Thyroid gland (tissue), 4 donors: Measurements from ENCODE around the gene NAT8. TPM values are rescaled to one million over a fixed set of nuclear protein-coding genes. Genes with fewer than 3 reads are reported as not detected.
"Not testable (repeated sequence)": the region's sequence is repeated elsewhere in the genome, so short reads cannot be mapped to it uniquely, and the experiment has no call there.

Experiments
- DNase-seq, 2 donors: peaks; one replicate each; pipeline ENCODE4 v3.0.0-alpha.2; 2019
- H3K27ac ChIP-seq, 3 donors: fragments of 200-600 bp; sonication (generic); 1 replicate in 2 of 3; 2 replicates in 1 of 3; pipeline ENCODE4 v1.5.1; 2016 to 2019; ENCODE audit warnings: mild to moderate bottlenecking in 1 of 3, moderate library complexity in 1 of 3
- H3K27me3 ChIP-seq: fragments of 200-600 bp; sonication (generic); one replicate; pipeline ENCODE4 v1.5.1; 2019
- H3K36me3 ChIP-seq, 2 donors: fragments of 200-600 bp; sonication (generic); one replicate each; pipeline ENCODE4 v1.5.1; 2016 to 2019
- H3K4me1 ChIP-seq, 2 donors: fragments of 200-600 bp; sonication (generic); one replicate each; pipeline ENCODE4 v1.5.1; 2017 to 2019
- H3K4me3 ChIP-seq, 3 donors: fragments of 200-600 bp; sonication (generic); replicated peaks in 1 of 3; 1 replicate in 2 of 3; 2 replicates in 1 of 3; pipeline ENCODE4 v1.5.1; 2016; ENCODE audit warnings: mild to moderate bottlenecking in 1 of 3
- H3K9me3 ChIP-seq: fragments of 200-600 bp; sonication (generic); one replicate; pipeline ENCODE4 v1.5.1; 2017
- POLR2A ChIP-seq, 2 donors: fragments of 450-650 bp; IDR thresholded peaks; one replicate each; pipeline ENCODE4 v1.6.1; 2017; ENCODE audit warnings: antibody characterized with exemption in 2 of 2, mild to moderate bottlenecking in 2 of 2, moderate library complexity in 1 of 2
- WGBS, 2 donors: methylation state at CpG; one replicate each; pipeline ENCODE4 v1.1.5; 2017; 5-methylcytosine and 5-hydroxymethylcytosine counted together
- intact Hi-C: fragments of 100-400 bp; cut with DNase I; formaldehyde crosslinking; loops from one replicate; pipeline ENCODE4 v1.15.1; 2023
- total RNA-seq, 4 donors: library from RNA; depleted of rRNA; stranded (reverse); fragments of >200 nt; gene quantifications; one replicate each; pipeline ENCODE4 v1.2.3, GENCODE V29; 2016
- TF ChIP-seq, protein P1 (sequence below), 6 experiments: fragments of 200-600 bp in 3 of 6; fragments of 450-650 bp in 3 of 6; sonication (generic) in 3 of 6; IDR thresholded peaks; one replicate each; pipeline ENCODE4 v1.5.1; 2016 to 2019; ENCODE audit warnings: antibody characterized with exemption in 6 of 6, mild to moderate bottlenecking in 2 of 6, inconsistent platforms in 1 of 6, moderate library complexity in 1 of 6

The NAT8 gene
- total RNA-seq, 4 donors from 2014 or later, result not detected

DNA sequence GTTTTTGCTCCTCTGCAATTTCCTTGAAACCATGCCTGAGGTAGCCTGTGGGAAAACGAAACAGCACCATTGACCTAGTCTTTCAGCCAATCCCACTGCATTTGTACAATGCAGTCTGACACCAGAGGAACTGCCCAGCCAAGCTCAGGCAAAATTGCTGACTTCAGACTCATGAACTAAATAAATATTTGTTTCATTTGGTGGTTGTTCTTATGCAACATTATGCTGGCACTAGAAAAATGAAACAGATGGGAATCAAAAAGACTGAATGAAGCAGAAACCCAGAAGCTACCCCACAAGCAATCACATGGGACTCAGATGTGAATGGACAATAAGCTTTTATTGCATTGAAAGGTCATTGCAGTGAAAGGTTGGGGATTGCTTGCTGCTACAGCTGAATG lies 1.7 kb downstream of the NAT8 start:
- Histone ChIP-seq H3K9me3 (no peaks in the 10 kb centered on the region), H3K27me3 (no peaks in the 10 kb centered on the region), H3K4me1 (no peaks in the 10 kb centered on the region), H3K27ac (no peak overlapping the region), H3K4me3 (no peak overlapping the region), H3K36me3 (no peaks in the 10 kb centered on the region)
- 71 to 91% methylated on average over 1 of the region's 1 CpG for WGBS, 2 donors
- no peak for DNase-seq
- intact Hi-C loops, result no loop called here
- TF ChIP-seq POLR2A (IDR thresholded peaks at IDR 0.05), result no peak
- TF ChIP-seq, protein P1, sequence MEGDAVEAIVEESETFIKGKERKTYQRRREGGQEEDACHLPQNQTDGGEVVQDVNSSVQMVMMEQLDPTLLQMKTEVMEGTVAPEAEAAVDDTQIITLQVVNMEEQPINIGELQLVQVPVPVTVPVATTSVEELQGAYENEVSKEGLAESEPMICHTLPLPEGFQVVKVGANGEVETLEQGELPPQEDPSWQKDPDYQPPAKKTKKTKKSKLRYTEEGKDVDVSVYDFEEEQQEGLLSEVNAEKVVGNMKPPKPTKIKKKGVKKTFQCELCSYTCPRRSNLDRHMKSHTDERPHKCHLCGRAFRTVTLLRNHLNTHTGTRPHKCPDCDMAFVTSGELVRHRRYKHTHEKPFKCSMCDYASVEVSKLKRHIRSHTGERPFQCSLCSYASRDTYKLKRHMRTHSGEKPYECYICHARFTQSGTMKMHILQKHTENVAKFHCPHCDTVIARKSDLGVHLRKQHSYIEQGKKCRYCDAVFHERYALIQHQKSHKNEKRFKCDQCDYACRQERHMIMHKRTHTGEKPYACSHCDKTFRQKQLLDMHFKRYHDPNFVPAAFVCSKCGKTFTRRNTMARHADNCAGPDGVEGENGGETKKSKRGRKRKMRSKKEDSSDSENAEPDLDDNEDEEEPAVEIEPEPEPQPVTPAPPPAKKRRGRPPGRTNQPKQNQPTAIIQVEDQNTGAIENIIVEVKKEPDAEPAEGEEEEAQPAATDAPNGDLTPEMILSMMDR (IDR thresholded peaks at IDR 0.05), result no peak

DNA sequence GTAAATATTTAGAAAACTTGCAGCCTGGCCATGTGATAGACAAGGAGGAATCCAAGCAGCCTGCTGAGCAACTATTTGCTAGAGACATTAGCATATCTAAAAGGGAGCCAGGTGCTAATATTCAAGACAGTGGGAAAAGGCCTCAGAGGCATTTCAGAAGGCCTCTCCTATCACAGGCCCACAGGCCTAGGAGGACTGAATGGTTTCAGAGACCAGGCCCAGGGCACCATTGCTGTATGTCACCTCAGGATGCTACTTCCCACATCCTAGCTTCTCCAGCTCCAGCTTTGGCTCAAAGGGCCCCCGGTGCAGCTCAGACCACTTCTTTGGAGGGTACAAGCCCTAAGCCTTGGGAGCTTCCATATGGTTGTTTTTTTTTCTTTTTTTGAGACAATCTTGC lies 3.8 kb downstream of the NAT8 start:
- no peaks in the 10 kb centered on the region for H3K27me3 ChIP-seq
- intact Hi-C loops, result no loop called here
- H3K27ac ChIP-seq, result no peak overlapping the region
- WGBS, 2 donors, result 89 to 95% methylated on average over 1 of the region's 1 CpG
- H3K4me1 ChIP-seq, result no peaks in the 10 kb centered on the region
- TF ChIP-seq POLR2A (IDR thresholded peaks at IDR 0.05), result no peak
- TF ChIP-seq, protein P1 (IDR thresholded peaks at IDR 0.05), result no peak
- no peaks in the 10 kb centered on the region for H3K36me3 ChIP-seq
- H3K4me3 ChIP-seq, result no peak overlapping the region
- H3K9me3 ChIP-seq, result no peaks in the 10 kb centered on the region
- no peak for DNase-seq

DNA sequence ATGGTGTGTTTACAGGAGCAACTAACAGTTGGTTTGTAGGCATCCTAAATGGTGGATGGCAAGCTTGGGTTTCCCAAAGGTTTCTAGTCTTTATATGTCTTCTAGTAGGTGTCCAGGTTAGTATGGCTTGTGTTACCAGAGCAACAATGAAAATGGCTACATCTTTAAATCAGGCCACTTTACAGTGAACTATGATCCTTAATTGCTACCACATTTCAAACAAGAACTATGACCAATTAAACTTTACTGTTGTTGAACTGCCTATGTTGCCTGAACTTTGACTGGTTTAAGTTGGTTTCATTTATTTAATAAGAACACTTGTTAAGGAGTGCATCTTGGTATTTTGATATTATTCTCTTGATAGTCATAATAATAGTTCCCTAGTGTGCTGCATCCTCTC lies 5.2 kb downstream of the NAT8 start:
- H3K9me3 ChIP-seq, H3K4me1 ChIP-seq, H3K27ac ChIP-seq, DNase-seq, intact Hi-C loops, H3K36me3 ChIP-seq, H3K27me3 ChIP-seq, H3K4me3 ChIP-seq: not testable (repeated sequence)

DNA sequence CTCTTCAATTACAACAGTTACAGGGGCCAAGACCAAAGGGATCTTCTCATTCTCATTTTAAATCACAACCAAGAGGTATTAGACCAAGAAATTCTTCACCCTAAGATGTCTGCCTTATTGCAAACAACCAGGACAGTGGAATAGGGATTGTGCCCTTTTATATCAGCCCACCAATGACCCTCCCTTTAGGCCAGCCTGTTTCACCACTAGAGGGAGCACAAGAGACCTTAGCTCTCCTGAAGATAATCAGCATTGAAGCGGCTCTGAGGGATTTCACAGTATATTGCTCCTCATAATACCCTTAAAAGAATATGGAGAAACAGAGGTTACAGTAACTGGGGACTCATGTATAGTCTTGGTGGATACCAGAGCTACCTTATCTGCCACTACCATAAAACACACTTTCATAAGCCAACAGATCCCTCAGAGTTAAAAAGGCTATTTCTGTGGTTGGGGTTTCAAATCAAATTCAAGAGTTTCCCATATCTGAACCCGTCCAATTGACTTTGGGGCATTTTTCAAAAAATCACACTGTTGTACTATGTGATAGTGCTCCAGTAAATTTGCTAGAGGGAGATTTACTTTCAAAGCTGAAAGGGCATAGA lies 11.5 kb downstream of the NAT8 start:
- H3K4me3 ChIP-seq, H3K9me3 ChIP-seq, H3K27ac ChIP-seq, H3K4me1 ChIP-seq, H3K27me3 ChIP-seq, DNase-seq, H3K36me3 ChIP-seq, intact Hi-C loops: not testable (repeated sequence)
- WGBS, 2 donors, result 59% methylated on average over 2 of the region's 2 CpGs
- TF ChIP-seq, protein P1 (IDR thresholded peaks at IDR 0.05), result peak in 1 of 6 experiments; percentile 61

DNA sequence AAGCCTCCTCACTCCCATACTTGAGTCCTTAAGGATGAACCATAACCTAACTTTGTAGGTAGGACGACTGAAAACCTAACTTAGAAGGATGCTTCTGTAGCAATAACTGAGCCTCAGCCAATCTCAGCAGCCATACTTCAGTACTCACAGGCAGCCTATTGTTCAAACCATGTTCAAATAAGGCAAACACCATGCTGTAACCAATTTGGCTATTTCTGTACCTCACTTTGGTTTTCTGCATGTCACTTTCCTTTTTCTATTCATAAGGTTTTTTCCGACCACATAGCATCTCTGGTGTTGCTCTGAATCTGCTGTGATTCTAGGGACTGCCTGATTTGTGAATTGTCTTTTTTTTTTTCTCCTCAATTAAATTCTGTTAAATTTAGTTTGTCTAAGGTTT lies 13.7 kb downstream of the NAT8 start:
- DNase-seq, H3K27ac ChIP-seq, H3K4me3 ChIP-seq, H3K36me3 ChIP-seq, H3K4me1 ChIP-seq, H3K27me3 ChIP-seq, intact Hi-C loops, H3K9me3 ChIP-seq: not testable (repeated sequence)
- 85% methylated on average over 2 of the region's 2 CpGs for WGBS, 2 donors

DNA sequence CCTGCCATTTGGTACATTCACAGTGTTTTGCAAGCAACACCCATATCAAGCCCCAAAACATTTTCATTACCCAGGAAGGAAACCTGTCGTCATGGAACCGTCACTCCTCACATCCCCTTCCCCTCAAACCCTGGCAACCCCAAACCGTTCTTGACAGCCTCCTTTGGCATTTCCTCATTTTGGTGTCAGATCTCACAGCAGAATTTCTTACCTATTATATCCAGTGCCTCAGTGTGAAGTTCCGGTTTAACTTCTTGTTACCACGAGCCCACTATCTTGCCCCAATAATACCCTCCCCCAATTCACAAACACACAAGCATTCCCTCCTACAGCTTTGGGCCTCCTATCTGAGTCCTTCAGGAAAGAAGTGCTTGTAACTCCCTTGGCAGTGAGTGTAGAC lies 16.0 kb downstream of the NAT8 start:
- H3K36me3 ChIP-seq, H3K4me3 ChIP-seq, intact Hi-C loops, H3K27me3 ChIP-seq, DNase-seq, H3K27ac ChIP-seq, H3K9me3 ChIP-seq, H3K4me1 ChIP-seq: not testable (repeated sequence)
- WGBS, 2 donors, result 57 to 58% methylated on average over 5 of the region's 5 CpGs

DNA sequence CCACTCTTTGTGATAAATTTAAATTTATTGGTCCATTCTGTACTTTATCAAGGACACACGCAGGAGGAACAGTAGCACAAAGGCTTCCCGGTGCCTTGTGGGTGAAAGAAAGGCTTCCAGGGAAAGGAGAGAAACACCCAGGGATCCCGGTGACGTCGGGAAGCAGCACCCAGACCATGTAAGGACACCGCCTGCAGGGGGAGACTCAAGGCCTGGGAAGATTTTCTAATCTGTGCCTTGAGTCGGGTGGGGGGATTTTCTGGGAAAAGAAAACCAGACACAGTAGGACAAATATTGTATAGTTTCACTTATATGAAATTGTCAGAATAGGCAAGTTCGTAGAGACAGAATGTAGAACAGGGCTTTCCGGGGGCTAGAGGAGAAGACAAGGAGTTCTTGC lies 17.6 kb downstream of the NAT8 start:
- WGBS, 2 donors, result 51 to 71% methylated on average over 8 to 9 of the region's 9 CpGs
- DNase-seq, result not testable (repeated sequence)

DNA sequence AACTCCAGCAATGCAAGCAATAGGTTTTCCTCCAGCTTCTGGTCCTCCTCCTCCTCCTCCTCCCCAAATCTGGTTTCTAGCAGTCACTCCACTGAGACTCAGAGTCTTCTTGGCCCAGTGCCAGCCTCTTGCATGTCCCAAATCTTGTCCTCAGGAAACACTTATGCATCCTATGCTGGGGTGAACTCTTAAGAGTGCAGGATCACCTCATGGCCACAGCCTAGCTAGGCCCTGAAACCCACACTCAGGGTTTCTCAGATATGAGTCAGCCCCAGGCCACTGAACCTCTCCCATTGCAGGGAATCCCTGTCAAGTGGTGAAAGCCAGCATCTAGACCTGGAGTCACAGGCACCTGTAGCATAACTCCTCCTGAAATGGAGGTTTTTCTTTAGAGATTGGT lies 18.2 kb downstream of the NAT8 start:
- H3K27ac ChIP-seq, H3K4me1 ChIP-seq, intact Hi-C loops, H3K4me3 ChIP-seq, H3K36me3 ChIP-seq, H3K27me3 ChIP-seq, H3K9me3 ChIP-seq: not testable (repeated sequence)
- peak in 1 of 2 donors; percentile 5 for DNase-seq

More for the DNA sequence above, 17.6 kb downstream of the NAT8 start:
- H3K4me1 ChIP-seq, H3K9me3 ChIP-seq, H3K4me3 ChIP-seq, intact Hi-C loops, H3K36me3 ChIP-seq, H3K27ac ChIP-seq, H3K27me3 ChIP-seq: not testable (repeated sequence)

DNA sequence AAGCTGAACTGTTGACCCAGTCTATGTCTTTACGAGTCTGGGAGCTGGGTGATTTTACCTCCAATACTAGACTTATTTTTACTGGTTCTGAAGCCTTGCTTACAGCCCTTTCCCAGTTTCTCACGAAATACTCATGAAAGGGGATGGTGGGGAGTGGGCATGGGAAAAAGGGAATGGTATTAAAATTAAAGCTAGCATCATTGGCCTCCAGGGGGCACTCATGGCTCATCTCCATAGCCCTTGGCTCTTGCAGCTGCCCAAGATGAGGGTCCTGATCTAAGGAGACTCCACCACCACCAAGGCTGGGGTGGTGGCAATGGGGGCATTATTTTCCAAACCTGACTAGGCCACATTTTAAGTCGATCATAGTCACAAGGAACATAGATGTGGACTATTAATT lies 22.3 kb downstream of the NAT8 start:
- H3K27me3 ChIP-seq, H3K4me3 ChIP-seq, H3K36me3 ChIP-seq, H3K4me1 ChIP-seq, H3K27ac ChIP-seq, DNase-seq, H3K9me3 ChIP-seq, intact Hi-C loops: not testable (repeated sequence)
- 73 to 77% methylated on average over 3 of the region's 3 CpGs for WGBS, 2 donors
